Common myeloid progenitor, CD34-positive (primary cell): ENCODE data around the gene MTG2.

Experiments
- CTCF ChIA-PET: fragments of 350-600 bp; sonication (Branson Sonifier 250); formaldehyde crosslinking; loops from one replicate; lab custom pipeline; 2021; ENCODE audit warnings: antibody characterized with exemption; lab: Charles Lee
- POLR2A ChIA-PET: fragments of 350-600 bp; sonication (Branson Sonifier 250); formaldehyde crosslinking; loops from one replicate; lab custom pipeline; 2021; ENCODE audit warnings: antibody characterized with exemption; lab: Charles Lee
- DNase-seq, 3 donors: peaks; one replicate each; pipeline versions ENCODE4 v3.0.0 to v3.0.0-alpha.2; 2013
- H3K27ac ChIP-seq, 2 experiments: 1 replicate in 1 of 2; 2 replicates in 1 of 2; pipeline ENCODE4 v1.7.0; 2013; ENCODE audit warnings: inconsistent platforms in 2 of 2, low read length in 2 of 2, mild to moderate bottlenecking in 2 of 2, low read depth in 1 of 2, moderate library complexity in 1 of 2; ENCODE audit not compliant: severe bottlenecking in 2 of 2, insufficient read depth in 1 of 2, poor library complexity in 1 of 2
- H3K27me3 ChIP-seq, 5 experiments: replicated peaks in 2 of 5; 1 replicate in 3 of 5; 2 replicates in 2 of 5; pipeline versions ENCODE4 v1.6.1 to v1.7.0; 2013; ENCODE audit warnings: low read length in 4 of 5, mild to moderate bottlenecking in 2 of 5, moderate library complexity in 2 of 5, inconsistent platforms in 1 of 5; ENCODE audit not compliant: insufficient read depth in 5 of 5, control insufficient read depth in 4 of 5
- H3K36me3 ChIP-seq, 4 experiments: 1 replicate in 2 of 4; 2 replicates in 2 of 4; pipeline versions ENCODE4 v1.6.1 to v1.7.0; 2013; ENCODE audit warnings: low read length in 3 of 4, control low read depth in 1 of 4, mild to moderate bottlenecking in 1 of 4; ENCODE audit not compliant: control insufficient read depth in 4 of 4, insufficient read depth in 4 of 4
- H3K4me1 ChIP-seq, 4 experiments: 1 replicate in 3 of 4; 2 replicates in 1 of 4; pipeline versions ENCODE4 v1.6.1 to v1.7.1; 2013; ENCODE audit warnings: low read length in 3 of 4, mild to moderate bottlenecking in 3 of 4, control low read depth in 1 of 4, inconsistent platforms in 1 of 4, moderate library complexity in 1 of 4; ENCODE audit not compliant: control insufficient read depth in 4 of 4, insufficient read depth in 4 of 4; ENCODE audit errors: control extremely low read depth in 1 of 4
- H3K4me3 ChIP-seq, 7 experiments: 1 replicate in 4 of 7; 2 replicates in 3 of 7; pipeline versions ENCODE4 v1.5.1 to v1.7.0; 2013; ENCODE audit warnings: mild to moderate bottlenecking in 7 of 7, low read length in 6 of 7, moderate library complexity in 6 of 7, inconsistent platforms in 2 of 7, low read depth in 2 of 7, control low read depth in 1 of 7; ENCODE audit not compliant: insufficient read depth in 4 of 7, control insufficient read depth in 1 of 7; ENCODE audit errors: extremely low read depth in 1 of 7
- H3K9me3 ChIP-seq, 5 experiments: 1 replicate in 4 of 5; 2 replicates in 1 of 5; pipeline versions ENCODE4 v1.6.1 to v1.7.1; 2013; ENCODE audit warnings: low read length in 4 of 5, mild to moderate bottlenecking in 2 of 5, inconsistent platforms in 1 of 5, low read depth in 1 of 5, moderate library complexity in 1 of 5; ENCODE audit not compliant: control insufficient read depth in 4 of 5, insufficient read depth in 2 of 5; ENCODE audit errors: control extremely low read depth in 1 of 5
- WGBS: methylation state at CpG from one replicate; pipeline ENCODE4 v1.1.5; 2013; ENCODE audit not compliant: insufficient coverage; 5-methylcytosine and 5-hydroxymethylcytosine counted together

Gene MTG2

DNA sequence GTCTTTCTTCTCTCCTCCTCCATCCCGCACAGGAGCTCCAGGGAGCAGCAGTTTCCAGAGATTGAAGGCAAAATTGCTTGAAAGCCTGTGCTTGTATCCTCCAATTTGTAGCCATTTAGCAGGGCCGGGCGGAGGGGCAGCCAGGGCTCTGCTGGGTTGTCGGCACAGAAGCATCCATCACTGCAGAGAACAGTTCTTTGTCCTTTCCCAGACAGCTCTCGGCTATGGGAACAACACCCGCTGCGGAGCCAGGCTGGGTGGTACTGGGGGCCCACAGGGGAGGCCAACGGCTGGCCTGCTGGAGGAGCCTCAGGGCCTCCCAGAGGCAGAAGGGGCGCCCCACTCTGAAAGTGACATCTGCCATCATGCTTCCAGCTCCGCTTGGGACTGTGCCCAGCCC is 29.5 kb downstream of the MTG2 start:
- ChIA-PET POLR2A (no interaction called here), CTCF (interaction anchor here (1.0 kb wide), 1 partner anchor 14 kb away, joined by 3 read pairs; no protein-coding TSS in a partner anchor)
- 49% methylated on average over 10 of the region's 10 CpGs for WGBS
- H3K9me3 ChIP-seq, result no peaks in the 10 kb centered on the region
- no peak overlapping the region for H3K27ac ChIP-seq
- H3K4me1 ChIP-seq, result peaks cover 0 to under 1% (median 0%) of the 10 kb centered on the region in 4 experiments
- no peak overlapping the region for H3K4me3 ChIP-seq
- H3K36me3 ChIP-seq, result peaks cover 0 to 1% (median 0%) of the 10 kb centered on the region in 4 experiments
- DNase-seq, result no peak
- peaks cover 0 to 70% (median 6%) of the 10 kb centered on the region in 5 experiments for H3K27me3 ChIP-seq

DNA sequence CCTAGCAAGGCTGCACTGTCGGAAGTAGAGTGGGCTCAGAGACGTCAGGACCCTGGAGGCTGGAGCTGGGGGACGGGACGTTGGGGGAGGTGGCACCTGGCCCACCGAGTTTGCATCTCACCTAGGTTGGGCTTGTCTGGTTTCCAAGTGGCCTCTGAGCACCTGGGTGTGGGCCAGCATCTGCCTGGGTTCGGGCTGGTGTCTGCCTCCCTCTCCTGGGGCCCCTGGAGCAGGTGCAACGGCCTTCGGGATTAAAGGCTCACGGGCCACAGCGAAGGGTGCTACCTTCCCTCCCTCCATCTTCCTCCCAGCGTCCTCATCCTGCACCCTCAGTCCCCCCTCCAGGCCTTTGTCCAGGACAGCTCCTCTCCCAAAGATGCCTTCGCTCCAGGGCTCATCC is 31.2 kb downstream of the MTG2 start:
- no peak overlapping the region for H3K4me3 ChIP-seq
- POLR2A ChIA-PET, result no interaction called here
- WGBS, result 75% methylated on average over 12 of the region's 12 CpGs

DNA sequence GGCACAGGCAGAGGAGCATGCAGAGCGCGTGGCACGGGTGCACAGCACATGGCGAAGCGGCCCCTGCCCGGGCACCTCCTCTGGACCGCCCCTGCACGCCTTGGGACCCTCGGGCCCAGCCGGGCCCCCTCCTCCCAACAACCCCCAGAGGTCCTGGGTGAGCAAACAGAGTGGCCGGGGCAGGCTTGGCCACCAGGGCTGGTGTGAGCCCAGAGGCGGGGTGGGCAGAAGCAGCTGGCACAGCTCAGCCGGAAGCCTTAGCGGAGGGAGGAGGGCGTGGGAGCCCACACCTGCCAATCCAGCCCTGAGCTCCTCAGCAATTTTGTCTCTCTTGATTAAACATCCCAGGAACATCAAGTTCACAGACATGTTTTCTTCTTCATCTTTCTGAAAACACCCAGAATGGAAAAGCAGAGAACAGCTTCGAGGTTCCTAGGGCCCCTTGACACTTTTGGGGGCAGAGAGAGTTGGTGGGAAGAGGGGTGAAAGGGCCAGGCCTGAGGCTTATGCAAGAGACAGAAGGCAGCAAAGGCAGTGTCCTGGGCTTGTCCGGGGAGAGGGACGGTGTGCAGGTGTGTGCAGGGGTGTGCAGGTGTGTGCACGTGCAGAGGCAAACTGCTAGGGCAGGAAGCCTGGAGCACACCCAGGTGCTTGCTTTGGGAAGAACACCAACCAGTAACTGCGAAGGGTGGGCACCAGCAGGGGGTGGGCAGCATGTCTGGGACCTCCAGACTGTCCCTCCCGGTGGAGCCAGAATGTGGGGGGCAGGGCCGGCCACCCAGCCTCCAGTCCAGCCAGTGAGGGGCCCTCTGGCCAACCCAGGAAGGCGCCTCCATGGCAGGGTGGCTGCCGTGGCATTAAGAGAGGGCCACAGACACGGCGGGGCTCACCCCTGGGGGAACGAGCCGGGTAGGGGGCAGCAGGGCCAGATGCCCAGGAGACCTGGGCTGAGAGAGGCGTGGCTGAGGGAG is 32.5 kb downstream of the MTG2 start:
- Histone ChIP-seq H3K27ac (no peak overlapping the region), H3K9me3 (no peaks in the 10 kb centered on the region), H3K4me1 (peaks cover 0 to 9% (median 6%) of the 10 kb centered on the region in 4 experiments), H3K4me3 (no peak overlapping the region), H3K36me3 (no peaks in the 10 kb centered on the region), H3K27me3 (peaks cover 0 to 83% (median 15%) of the 10 kb centered on the region in 5 experiments)
- ChIA-PET POLR2A (no interaction called here), CTCF (no interaction called here)
- WGBS, result 91% methylated on average over 17 of the region's 29 CpGs
- no peak for DNase-seq

More for the DNA sequence above, 31.2 kb downstream of the MTG2 start:
- Histone ChIP-seq H3K9me3 (no peaks in the 10 kb centered on the region), H3K36me3 (no peaks in the 10 kb centered on the region), H3K27me3 (peaks cover 0 to 88% (median 14%) of the 10 kb centered on the region in 5 experiments), H3K27ac (no peak overlapping the region), H3K4me1 (peaks cover 0 to 2% (median 0%) of the 10 kb centered on the region in 4 experiments)
- DNase-seq, result no peak
- CTCF ChIA-PET, result no interaction called here

DNA sequence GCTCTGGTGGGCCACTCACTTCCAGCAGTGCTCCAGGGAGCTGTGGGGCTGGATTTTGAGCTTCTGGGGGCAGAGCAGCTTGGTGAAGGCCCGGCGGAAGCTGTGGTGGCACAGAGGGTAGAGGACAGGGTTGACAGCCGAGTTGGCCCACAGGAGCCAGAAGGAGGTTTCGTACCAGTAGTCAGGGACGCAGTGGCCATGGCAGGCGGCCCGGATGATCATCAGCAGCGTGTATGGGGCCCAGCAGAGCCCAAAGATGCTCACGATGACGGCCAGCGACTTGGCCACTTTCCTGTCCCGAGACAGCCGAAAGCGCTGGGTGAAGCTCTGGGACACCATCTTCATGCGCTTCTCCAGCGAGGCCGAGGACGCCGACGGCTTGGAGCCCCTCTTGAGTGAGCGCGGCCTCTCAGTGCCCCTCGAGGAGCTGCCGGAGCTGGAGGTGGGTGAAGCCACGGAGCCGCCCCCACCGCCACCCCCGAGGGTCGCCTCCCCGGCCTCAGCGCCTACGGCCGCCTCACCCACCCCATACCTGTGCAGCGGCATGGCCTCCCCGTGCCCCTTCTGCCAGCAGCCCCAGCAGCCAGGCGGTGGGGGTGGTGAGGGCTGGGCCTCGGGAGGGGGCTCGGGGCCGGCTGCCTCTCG is 33.3 kb downstream of the MTG2 start:
- WGBS, result 86% methylated on average over 30 of the region's 40 CpGs
- no peak overlapping the region for H3K4me3 ChIP-seq
- peaks cover 0 to 17% (median 11%) of the 10 kb centered on the region in 4 experiments for H3K4me1 ChIP-seq
- no peaks in the 10 kb centered on the region for H3K36me3 ChIP-seq
- CTCF ChIA-PET, result no interaction called here
- H3K27ac ChIP-seq, result no peak overlapping the region
- POLR2A ChIA-PET, result no interaction called here
- no peak for DNase-seq
- peaks cover 0 to 83% (median 15%) of the 10 kb centered on the region in 5 experiments for H3K27me3 ChIP-seq
- H3K9me3 ChIP-seq, result no peaks in the 10 kb centered on the region

DNA sequence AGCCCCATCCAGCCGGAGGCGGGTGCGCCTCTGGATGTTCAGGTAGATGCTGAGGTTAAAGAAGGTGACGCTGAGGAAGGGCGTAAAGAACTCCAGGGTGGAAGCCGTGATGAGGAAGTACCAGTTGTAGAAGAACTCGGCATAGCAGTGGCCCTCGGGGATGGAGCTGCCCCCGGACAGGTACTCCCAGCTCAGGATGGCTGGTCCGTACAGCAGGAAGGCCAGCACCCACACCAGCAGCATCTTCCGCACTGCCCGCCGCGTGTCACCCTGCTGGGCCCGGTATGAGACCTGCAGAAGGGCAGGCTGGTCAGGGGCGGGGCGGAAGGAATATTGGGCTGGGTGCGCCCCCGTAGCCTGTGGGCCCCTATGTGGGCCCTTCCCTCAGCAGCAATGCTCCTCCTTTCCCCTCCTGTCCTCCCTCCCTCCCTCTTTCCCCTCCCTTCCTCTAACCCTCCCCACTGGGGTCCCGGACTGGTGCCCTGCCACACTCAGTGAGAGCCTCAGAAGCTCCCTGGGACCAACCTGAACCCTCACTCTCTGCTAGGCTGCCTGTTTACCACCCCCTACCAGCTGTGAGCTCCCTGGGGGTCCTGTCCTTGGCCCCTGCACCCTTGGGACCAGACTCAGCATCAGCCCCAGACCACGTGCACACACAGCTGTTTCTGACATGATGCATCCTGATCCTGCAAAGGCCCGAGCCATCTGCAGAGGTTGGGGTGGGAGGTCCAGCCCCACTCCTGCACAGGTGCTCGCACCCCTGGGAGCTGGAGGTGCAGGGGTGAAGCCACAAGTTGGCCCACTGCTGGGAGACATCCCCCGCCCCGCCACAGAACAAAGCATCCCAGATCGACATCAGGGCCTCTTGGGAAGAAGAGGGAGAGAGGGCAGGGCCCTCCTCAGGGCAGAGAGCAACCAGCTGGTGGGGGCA is 34.1 kb downstream of the MTG2 start:
- peaks cover 0 to 21% (median 14%) of the 10 kb centered on the region in 4 experiments for H3K4me1 ChIP-seq
- 73% methylated on average over 20 of the region's 26 CpGs for WGBS
- H3K9me3 ChIP-seq, result no peaks in the 10 kb centered on the region
- peaks cover 0 to 83% (median 19%) of the 10 kb centered on the region in 5 experiments for H3K27me3 ChIP-seq
- DNase-seq, result no peak
- H3K27ac ChIP-seq, result no peak overlapping the region
- CTCF ChIA-PET, result no interaction called here
- POLR2A ChIA-PET, result no interaction called here
- H3K4me3 ChIP-seq, result no peak overlapping the region
- no peaks in the 10 kb centered on the region for H3K36me3 ChIP-seq

DNA sequence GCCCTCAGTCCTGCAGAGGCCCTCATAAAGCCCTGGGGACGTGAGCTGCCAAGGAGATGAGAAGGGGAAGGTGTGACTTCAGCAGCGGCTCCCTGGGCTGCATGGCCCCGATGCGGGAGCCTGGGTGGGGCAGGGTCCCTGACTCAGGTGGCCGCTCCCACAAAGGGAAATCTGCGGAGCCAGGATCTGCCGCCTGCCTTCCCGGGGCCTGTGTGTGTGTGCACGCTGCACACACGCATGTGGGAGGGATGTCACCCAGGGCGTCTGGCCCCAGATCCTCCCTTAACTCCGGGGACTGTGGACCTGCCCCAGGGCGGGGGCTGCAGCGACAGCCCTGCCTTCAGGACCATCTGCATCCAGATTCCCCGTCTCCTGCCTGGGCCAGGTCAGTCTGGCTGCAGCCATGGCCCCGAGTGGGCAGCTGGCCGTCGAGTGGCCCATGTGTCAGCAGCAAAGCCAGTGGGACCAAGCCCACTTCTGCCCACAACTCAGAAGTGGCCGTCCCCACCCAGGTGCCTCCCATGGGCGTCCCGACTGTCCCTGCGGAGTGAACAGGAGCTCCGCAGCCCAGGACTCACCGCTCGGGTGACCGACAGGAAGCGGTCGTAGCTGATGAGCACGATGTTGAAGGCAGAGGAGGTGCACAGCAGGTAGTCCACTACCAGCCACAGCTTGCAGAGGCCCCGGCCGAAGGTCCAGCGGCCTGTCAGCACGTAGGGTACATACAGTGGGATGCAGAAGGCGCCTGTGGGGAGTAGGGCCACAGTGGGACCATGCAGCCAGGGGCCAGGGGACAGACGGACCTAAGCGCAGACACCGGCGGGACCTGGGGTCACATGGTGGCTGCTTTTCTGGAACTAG is 35.3 kb downstream of the MTG2 start:
- CTCF ChIA-PET, result no interaction called here
- H3K27ac ChIP-seq, result no peak overlapping the region
- 61% methylated on average over 36 of the region's 38 CpGs for WGBS
- POLR2A ChIA-PET, result no interaction called here
- DNase-seq, result no peak
- H3K4me1 ChIP-seq, result peaks cover 0 to 21% (median 14%) of the 10 kb centered on the region in 4 experiments
- no peak overlapping the region for H3K4me3 ChIP-seq
- H3K9me3 ChIP-seq, result no peaks in the 10 kb centered on the region
- H3K27me3 ChIP-seq, result peaks cover 0 to 90% (median 23%) of the 10 kb centered on the region in 5 experiments
- no peaks in the 10 kb centered on the region for H3K36me3 ChIP-seq
